Stomach (tissue), 9 donors: Measurements from ENCODE around the gene TTF2. TPM values are rescaled to one million over a fixed set of nuclear protein-coding genes. Genes with fewer than 3 reads are reported as not detected.

Source experiments
- DNase-seq, 2 donors: peaks; one replicate each; pipeline versions ENCODE4 v3.0.0 to v3.0.0-alpha.2; 2013 to 2019
- H3K27ac ChIP-seq, 5 donors: fragments of 200-600 bp in 4 of 5; sonication (generic) in 4 of 5; one replicate each; pipeline ENCODE4 v1.5.1; 2013 to 2019; ENCODE audit warnings: mild to moderate bottlenecking in 1 of 5, moderate library complexity in 1 of 5
- H3K27me3 ChIP-seq, 3 donors: fragments of 200-600 bp; sonication (generic); one replicate each; pipeline ENCODE4 v1.5.1; 2017 to 2019; ENCODE audit warnings: mixed run types in 1 of 3
- H3K36me3 ChIP-seq, 4 donors: fragments of 200-600 bp; sonication (generic); 1 replicate in 3 of 4; 2 replicates in 1 of 4; pipeline ENCODE4 v1.5.1; 2016 to 2019
- H3K4me1 ChIP-seq, 4 donors: fragments of 200-600 bp; sonication (generic); one replicate each; pipeline ENCODE4 v1.5.1; 2016 to 2019
- H3K4me3 ChIP-seq, 4 donors: fragments of 200-600 bp; sonication (generic) in 3 of 4; one replicate each; pipeline ENCODE4 v1.5.1; 2016 to 2019; ENCODE audit warnings: mild to moderate bottlenecking in 1 of 4
- H3K9me3 ChIP-seq, 4 donors: fragments of 200-600 bp; sonication (generic); one replicate each; pipeline ENCODE4 v1.5.1; 2016 to 2019
- EP300 ChIP-seq: sonication (generic); formaldehyde crosslinking; IDR thresholded peaks from one replicate; pipeline ENCODE4 v1.6.1; 2017; ENCODE audit warnings: antibody characterized with exemption
- POLR2A ChIP-seq, 4 donors: fragments of 450-650 bp; IDR thresholded peaks; one replicate each; pipeline ENCODE4 v1.6.1; 2016; ENCODE audit warnings: antibody characterized with exemption in 4 of 4, control low read depth in 2 of 4, mild to moderate bottlenecking in 1 of 4, moderate library complexity in 1 of 4
- POLR2AphosphoS5 ChIP-seq, 3 donors: sonication (generic); formaldehyde crosslinking; IDR thresholded peaks; one replicate each; pipeline ENCODE4 v1.6.1; 2016; ENCODE audit warnings: antibody characterized with exemption in 3 of 3
- WGBS, 5 donors: extraction: QIAGEN DNeasy Blood & Tissue Kit in 3 of 5; methylation state at CpG; one replicate each; pipeline versions ENCODE4 v1.1.5 to v1.1.7; 2013 to 2018; 5-methylcytosine and 5-hydroxymethylcytosine counted together
- intact Hi-C: fragments of 100-400 bp; cut with DNase I; formaldehyde crosslinking; loops from one replicate; pipeline ENCODE4 v1.15.1; 2023; ENCODE audit warnings: low total_unique reads
- polyA plus RNA-seq, 3 donors: library from polyadenylated mRNA; stranded (reverse); fragments of 200-250 nt; gene quantifications; one replicate each; pipeline ENCODE4 v1.2.3, GENCODE V29; 2013
- total RNA-seq, 5 donors: library from RNA; depleted of rRNA; stranded (reverse); fragments of >200 nt; gene quantifications; one replicate each; pipeline versions ENCODE4 v1.1.0 to v1.2.3, GENCODE V29; 2014 to 2016
- TF ChIP-seq, protein P1 (sequence below), 7 experiments: fragments of 450-650 bp in 4 of 7; fragments of 200-600 bp in 3 of 7; sonication (generic) in 3 of 7; IDR thresholded peaks; one replicate each; pipeline ENCODE4 v1.5.1; 2016 to 2019; ENCODE audit warnings: antibody characterized with exemption in 7 of 7, control low read depth in 2 of 7, mild to moderate bottlenecking in 1 of 7
- donor health status: healthy with polysubstance abuse.
- donor health status: Bipolar disorder and iron deficiency.
- donor health status: healthy.

The TTF2 gene
- total and polyA plus RNA-seq, 8 donors, result 1.7 to 58.7 (median 10.7) TPM

GRCh38 chr1:117094841-117095604 lies 34.9 kb downstream of the TTF2 start:
- 85 to 92% (median 90%) methylated on average over 7 of the region's 7 CpGs for WGBS, 5 donors
- DNase-seq, result no peak
- TF ChIP-seq POLR2A (IDR thresholded peaks at IDR 0.05), result no peak
- TF ChIP-seq, protein P1, sequence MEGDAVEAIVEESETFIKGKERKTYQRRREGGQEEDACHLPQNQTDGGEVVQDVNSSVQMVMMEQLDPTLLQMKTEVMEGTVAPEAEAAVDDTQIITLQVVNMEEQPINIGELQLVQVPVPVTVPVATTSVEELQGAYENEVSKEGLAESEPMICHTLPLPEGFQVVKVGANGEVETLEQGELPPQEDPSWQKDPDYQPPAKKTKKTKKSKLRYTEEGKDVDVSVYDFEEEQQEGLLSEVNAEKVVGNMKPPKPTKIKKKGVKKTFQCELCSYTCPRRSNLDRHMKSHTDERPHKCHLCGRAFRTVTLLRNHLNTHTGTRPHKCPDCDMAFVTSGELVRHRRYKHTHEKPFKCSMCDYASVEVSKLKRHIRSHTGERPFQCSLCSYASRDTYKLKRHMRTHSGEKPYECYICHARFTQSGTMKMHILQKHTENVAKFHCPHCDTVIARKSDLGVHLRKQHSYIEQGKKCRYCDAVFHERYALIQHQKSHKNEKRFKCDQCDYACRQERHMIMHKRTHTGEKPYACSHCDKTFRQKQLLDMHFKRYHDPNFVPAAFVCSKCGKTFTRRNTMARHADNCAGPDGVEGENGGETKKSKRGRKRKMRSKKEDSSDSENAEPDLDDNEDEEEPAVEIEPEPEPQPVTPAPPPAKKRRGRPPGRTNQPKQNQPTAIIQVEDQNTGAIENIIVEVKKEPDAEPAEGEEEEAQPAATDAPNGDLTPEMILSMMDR (IDR thresholded peaks at IDR 0.05), result no peak
- no peak for TF ChIP-seq POLR2AphosphoS5 (IDR thresholded peaks at IDR 0.05)
- no peak for TF ChIP-seq EP300
- H3K36me3 ChIP-seq, result peaks cover 8 to 96% (median 55%) of the 10 kb centered on the region in 4 donors
- H3K27ac ChIP-seq, result no peak overlapping the region
- no peak overlapping the region for H3K4me3 ChIP-seq
- no peaks in the 10 kb centered on the region for H3K9me3 ChIP-seq
- H3K4me1 ChIP-seq, result peaks cover 0 to 30% (median 6%) of the 10 kb centered on the region in 4 donors
- intact Hi-C loops, result no loop called here
- no peaks in the 10 kb centered on the region for H3K27me3 ChIP-seq

DNA sequence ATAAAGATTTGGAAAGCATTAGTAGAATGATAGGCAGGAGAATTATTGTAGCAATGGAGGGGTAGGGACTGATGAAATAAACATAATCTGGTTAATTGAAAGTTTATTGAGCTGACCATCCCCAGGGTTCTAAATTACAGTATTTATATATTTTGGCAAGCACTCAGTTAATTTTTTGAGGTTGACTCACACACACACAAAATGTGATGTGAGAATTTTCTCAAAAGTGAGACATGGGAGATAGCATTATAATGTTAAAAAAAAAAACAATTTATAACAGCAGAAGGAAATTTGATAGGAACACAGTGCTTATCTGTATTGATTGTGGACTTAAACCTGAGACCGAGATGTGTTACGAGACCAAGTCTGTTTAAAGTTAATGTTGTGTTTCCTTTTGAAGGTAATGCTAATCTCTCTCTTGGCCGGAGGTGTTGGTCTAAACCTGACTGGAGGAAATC lies 36.9 kb downstream of the TTF2 start:
- H3K4me1 ChIP-seq, result peaks cover 0 to 30% (median 6%) of the 10 kb centered on the region in 4 donors
- H3K9me3 ChIP-seq, result no peaks in the 10 kb centered on the region
- WGBS, 5 donors, result 35 to 58% (median 49%) methylated on average over 3 of the region's 3 CpGs
- H3K27ac ChIP-seq, result peak overlapping the region in 2 of 5 donors; percentile 52 to 53
- no peaks in the 10 kb centered on the region for H3K27me3 ChIP-seq
- H3K36me3 ChIP-seq, result peaks cover 5 to 94% (median 46%) of the 10 kb centered on the region in 4 donors
- no peak overlapping the region for H3K4me3 ChIP-seq
- intact Hi-C loops, result no loop called here
- DNase-seq, result peak in 1 of 2 donors; percentile 39
- TF ChIP-seq, protein P1 (IDR thresholded peaks at IDR 0.05), result no peak
- TF ChIP-seq POLR2A (IDR thresholded peaks at IDR 0.05) (no peak), EP300 (no peak), POLR2AphosphoS5 (IDR thresholded peaks at IDR 0.05) (peak in 1 of 3 donors; percentile 12)

DNA sequence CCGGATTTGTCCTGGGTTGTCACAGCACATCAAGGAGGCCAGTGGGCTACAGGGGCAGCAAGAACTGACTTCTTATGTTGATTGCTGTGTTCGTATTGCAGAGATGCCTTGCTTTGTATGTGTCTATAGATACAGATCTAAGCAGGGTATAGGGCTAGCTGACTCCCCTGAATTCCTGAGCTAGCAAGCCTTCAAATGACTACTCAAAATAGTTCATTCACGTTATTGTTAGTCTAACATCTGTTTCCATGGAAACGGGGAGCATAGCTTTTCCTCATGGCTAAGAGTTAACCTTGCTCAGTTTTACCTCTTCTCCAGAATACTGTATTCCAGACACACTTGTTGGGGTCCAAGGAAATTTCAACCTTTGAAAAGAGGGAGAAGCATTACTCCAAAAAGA lies 37.3 kb downstream of the TTF2 start:
- no peak for TF ChIP-seq POLR2AphosphoS5 (IDR thresholded peaks at IDR 0.05)
- no peak for TF ChIP-seq EP300
- no peak for TF ChIP-seq POLR2A (IDR thresholded peaks at IDR 0.05)
- TF ChIP-seq, protein P1 (IDR thresholded peaks at IDR 0.05), result no peak
- intact Hi-C loops, result no loop called here
- H3K27ac ChIP-seq, result peak overlapping the region in 2 of 5 donors; percentile 52 to 53

DNA sequence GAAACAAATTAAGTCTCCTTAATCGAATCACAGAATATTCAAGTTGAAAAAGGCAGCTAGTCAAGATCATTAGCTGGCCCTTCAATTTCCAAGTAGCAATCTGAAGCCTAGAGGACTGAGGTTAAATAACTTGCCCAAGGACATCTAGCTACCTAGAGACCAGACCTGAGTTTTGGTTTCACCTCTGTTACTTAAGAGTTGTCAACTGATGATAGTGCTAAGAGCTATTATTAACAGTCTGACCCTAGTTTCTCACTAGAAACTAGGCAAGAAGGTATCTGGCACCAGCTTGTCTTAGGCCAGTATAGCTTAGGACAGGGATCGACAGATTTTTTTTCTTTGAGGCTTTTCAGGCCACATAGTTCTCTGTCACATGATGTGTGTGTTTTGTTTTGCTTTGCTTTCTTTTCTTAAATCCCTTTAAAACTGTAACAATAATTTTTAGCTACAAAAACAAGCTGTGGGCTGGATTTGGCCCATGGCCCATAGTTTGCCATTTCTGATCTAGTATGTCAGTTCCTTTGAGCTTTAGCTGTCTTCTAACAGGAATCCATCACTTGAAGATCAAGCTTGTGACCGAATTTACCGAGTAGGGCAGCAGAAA lies 38.3 kb downstream of the TTF2 start:
- Histone ChIP-seq H3K27ac (no peak overlapping the region), H3K27me3 (no peaks in the 10 kb centered on the region), H3K36me3 (peaks cover 5 to 92% (median 45%) of the 10 kb centered on the region in 4 donors), H3K9me3 (no peaks in the 10 kb centered on the region), H3K4me1 (peaks cover 0 to 27% (median 5%) of the 10 kb centered on the region in 4 donors), H3K4me3 (no peak overlapping the region)
- WGBS, 5 donors, result 88 to 97% (median 93%) methylated on average over 4 of the region's 4 CpGs
- intact Hi-C loops, result no loop called here
- no peak for DNase-seq
- TF ChIP-seq EP300 (no peak), POLR2A (IDR thresholded peaks at IDR 0.05) (no peak), POLR2AphosphoS5 (IDR thresholded peaks at IDR 0.05) (no peak)
- TF ChIP-seq, protein P1 (IDR thresholded peaks at IDR 0.05), result no peak

More for the DNA sequence above, 37.3 kb downstream of the TTF2 start:
- Histone ChIP-seq H3K36me3 (peaks cover 5 to 93% (median 49%) of the 10 kb centered on the region in 4 donors), H3K27me3 (no peaks in the 10 kb centered on the region), H3K9me3 (no peaks in the 10 kb centered on the region), H3K4me3 (no peak overlapping the region), H3K4me1 (peaks cover 0 to 30% (median 6%) of the 10 kb centered on the region in 4 donors)
- DNase-seq, result no peak
- WGBS, 5 donors, result 29 to 67% (median 48%) methylated on average over 4 of the region's 4 CpGs
